GM18520 (cell line): ENCODE measurements around the gene POLR2L.
A peak's percentile ranks its signal among the peaks of the same experiment; 100 is the strongest.

ENCODE experiments used
- ATAC-seq: cut with Tn5 transposase; IDR thresholded peaks from one replicate; pipeline ENCODE4 v1.9.1; 2021; ENCODE audit not compliant: unreplicated experiment

POLR2L gene

DNA sequence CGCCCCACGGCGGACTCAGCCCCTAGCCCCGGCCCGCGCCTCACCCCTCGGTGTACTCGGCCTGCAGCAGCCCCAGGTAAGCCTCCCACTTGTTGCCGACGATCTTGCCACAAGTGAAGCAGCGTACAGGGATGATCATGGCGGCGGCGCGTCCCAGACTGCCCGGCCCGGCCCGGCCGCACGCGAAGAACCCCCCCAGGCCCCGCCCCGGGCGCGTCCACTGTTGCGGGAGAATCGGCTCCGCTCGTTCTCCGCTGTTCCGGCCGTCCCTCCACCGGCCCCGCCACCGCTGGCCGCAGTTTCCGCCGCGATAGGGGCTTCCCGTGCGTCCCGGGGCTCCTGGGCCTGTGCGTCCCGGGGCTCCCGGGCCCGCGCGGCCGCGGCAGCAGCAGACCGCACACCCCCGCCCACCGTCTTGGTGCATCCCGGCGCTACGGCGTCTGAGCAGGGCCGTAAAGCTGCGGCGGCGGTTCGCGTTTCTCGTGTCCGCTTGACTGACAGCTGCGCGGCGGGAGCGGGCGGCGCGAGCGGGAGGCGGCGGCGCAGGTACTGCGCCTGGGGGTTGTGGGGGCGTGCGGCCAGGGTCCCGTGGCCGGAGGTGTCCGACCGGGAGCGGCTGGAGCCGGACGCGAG, at the start of gene POLR2L, which contains the start of gene TSPAN4:
POLR2L (minus strand) TSS at position 160 of the 633 bp plus-strand sequence; CDS start at position 139, 21 bp downstream.
TSPAN4 (plus strand) TSS at position 483 of the 633 bp plus-strand sequence. CDS start 7,453 bp downstream, outside the sequence.
- peak; percentile 47 for ATAC-seq

DNA sequence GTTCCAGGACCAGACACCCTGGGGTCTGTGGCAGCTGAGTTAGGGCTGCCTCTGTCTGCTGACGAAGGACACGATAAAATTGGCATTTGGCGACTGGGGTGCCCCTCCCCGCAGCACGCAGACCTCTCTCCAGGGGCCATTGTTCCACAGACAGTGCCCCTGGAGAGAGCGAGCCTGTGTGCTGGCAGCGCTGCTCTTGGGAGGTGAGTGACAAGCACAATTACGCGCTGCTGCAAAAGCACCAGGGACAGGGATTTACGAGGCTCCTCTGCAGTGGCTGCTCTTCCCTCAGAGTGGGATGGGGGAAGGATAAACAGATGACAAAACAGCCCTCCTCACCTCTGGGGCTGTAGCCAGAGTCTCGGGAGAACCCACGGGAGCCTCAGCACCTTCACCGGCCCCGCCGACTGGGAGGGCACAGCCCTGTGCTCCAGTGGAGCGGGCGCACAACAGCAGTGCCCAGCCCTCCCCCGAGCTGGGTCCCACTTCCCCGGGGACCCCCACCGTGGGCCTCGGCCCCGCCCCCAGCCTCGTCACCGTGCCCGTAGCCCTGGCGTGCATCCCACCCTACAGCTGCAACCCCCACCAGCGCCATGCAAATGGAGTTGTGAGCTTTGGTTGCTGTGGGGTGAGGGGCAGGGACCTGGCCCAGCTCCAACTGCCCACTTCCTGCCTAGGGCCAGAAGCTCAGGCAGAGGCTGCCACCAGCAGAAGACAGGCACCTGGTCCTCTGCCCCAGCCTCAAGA, 48.6 kb upstream of the POLR2L start:
- no peak for ATAC-seq

DNA sequence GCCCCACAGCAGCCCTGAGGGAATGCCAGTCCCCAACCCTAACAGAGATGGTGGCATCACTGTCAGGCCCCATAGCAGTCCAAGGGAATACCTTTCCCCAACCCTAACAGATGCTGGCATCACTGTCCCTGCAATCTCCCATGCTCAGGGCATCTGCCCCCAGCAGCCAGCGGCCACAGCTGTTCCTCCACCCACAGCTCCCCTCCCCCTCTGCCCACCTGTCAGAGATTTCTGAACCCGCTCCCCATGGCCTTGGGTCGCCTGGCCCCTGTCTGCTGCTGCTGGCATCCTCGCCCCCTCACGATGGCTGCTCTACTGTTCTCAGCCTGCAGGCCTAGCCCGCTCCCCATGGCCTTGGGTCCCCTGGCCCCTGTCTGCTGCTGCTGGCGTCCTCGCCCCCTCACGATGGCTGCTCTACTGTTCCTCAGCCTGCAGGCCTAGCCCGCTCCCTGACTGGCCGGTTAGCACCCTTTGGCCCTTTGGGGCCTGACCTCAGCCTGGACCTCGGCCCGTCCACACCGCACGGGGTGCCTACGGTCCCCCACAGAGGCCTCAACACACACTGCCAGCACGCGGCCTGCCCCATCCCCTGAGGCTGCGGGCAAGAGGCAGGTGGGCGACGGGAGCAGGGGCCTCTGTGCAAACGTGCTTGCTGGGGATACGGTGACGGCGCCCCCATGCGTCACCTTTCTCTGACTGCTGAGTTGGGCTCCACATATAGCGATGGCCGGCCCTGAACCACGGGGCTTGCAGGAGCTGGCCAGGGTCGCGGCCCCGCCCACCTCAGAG, 47.6 kb upstream of the POLR2L start:
- ATAC-seq, result no peak

DNA sequence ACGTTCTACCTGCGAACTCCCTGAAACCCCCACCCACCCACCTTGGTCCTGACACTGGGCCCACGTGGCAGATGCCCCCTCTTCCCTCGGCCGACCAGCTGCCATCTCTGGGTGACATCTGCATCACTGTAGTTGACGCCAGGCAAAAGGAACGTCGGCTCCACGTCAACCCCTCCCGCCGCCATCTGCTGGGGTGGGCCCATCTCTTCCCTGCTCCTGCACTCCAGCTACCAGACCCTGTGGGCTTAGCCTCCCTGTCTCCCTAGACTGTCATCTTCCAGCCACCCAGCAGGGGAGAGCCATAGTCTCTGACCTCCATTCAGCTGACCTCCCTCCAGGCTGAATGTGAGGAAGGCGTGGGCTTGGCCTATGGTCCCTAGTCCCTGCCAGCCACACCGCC, 46.9 kb upstream of the POLR2L start:
- ATAC-seq, result no peak

DNA sequence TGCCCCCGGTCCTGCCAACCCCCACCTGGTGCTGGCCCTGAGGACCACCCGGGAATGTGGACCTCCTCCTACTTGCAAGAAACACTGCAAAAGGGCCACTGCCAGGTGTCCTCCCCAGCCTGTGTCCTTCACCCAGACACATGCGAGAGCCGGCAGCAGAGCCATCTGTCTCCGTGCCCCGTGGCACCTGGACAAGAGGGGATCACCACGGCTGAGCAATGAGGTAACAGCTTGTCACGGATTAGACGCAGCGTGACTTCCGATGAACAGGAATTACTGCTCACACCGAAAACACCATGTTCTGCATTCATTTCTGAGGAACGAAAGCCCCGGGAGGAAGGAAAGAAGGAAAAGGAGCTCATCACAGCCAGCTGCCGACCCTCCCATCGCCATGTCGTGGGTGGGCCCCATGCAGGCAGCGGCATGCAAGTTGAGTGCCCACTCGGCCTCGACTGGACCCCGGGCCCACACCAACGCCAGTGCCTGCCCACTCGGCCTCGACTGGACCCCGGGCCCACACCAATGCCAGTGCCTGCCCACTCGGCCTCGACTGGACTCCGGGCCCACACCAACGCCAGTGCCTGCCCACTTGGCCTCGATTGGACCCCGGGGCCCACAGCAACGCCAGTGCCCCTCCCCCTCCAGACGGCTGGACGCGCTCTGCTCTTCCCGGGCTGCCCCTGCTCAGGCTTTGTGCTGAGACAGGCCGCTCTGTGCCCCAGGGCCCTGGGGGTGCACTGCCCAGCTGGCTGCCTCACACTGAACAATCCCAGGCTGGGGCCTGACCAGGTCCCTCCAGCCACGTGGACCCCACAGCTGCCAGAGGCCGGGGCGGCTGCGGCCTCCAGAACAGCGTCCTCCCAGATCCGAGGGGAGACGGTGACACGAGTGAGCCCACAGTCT, 46.2 kb upstream of the POLR2L start:
- no peak for ATAC-seq

DNA sequence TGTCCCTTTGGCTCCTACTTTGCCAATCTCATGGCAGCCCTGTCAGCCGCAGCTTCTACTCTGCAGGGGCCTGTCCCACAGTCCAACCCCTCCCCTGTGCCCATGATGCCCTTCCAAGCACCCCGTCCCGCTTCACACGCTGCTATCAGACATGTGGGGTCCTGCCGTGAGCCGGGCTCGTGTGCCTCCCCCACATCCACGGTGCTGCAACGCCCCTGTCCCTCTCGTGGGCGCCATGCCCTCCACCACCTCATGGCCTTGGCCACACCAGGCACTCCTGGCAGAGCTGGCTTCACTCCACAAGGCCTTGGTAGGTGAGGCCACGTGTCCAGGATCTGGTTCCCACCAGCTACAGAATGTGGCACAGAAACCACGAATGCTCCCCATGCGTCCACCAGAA, 45.3 kb upstream of the POLR2L start:
- no peak for ATAC-seq

DNA sequence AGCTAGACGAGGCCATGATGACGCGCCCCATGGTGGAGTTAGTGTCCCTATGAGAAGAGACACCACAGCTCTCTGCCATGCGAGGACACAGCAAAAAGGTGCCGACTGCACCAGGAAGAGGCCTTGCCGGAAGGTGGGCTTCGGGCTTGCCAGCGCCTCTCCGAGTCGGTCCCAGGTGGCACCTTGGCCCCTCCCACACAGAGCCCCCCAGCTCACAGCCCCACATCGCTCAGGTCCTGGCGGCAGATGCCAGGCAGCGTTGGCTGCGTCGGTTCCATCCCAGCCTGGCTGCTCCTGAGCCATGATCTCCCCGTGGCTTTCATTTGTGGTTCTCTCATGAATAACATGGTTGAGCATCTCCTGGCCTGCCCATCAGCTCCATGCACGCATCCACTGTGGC, 44.2 kb upstream of the POLR2L start:
- ATAC-seq, result no peak

DNA sequence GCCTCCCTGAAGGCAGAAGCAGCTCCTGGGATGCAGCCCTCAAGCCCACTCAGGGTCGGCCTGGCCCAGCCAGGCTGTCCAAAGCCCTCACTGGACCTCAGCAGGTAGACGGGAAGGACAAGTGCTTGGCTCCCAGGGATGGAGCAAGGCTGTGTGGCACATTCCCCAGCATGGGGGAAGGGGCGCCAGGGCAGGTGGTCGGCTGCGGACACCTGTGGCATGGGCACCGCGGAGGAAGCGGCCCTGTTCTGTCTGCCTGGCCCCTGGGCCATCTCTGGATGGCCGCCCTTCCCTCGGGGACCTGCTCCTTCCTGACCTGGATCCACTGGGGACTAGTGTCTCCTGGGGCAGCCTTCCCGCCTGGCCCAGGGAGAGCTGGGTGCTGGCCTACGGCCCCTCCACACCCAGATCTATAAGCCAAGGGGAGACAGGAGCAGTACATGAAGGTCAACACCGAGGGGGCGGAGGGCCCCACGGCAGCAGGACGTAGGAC, 42.3 kb upstream of the POLR2L start:
- ATAC-seq, result no peak

DNA sequence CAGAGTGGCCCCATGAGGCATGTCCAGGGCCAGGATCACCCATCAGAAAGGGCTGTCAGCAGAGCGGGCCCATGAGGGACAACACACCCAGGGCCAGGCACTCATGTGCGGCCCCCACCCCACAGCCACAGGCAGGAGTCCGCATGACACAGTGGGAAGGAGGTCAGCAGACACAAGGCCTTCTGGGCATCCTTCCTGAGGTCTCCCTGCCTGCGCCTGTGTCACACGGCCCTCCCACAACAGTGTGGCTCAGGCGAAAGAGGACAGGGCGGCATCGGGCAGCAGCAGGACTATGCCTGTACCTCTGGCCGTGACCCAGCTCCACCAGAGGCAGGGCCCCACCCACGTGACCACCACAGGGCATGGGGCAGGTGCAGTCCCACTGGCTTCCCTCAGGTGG, 41.2 kb upstream of the POLR2L start:
- ATAC-seq, result no peak

DNA sequence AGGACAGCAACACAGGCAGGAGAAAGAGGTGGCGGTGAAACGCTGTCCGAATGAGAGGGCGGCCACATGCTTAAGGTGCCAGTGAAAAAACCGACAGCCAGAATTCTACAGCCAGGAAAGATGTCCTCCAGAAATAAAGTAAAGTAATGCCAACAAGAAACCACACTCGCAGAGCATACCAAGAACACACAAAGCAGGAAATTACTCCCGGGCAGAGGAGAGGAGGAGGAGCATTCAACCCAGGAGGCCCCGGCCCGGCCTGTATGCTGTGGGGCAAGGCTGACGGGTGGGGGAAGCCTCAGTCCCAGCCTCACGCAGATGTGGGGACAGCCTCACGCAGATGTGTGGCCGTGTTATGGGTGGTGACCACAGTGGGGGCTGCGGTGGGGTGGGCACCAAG, 40.3 kb upstream of the POLR2L start:
- no peak for ATAC-seq

DNA sequence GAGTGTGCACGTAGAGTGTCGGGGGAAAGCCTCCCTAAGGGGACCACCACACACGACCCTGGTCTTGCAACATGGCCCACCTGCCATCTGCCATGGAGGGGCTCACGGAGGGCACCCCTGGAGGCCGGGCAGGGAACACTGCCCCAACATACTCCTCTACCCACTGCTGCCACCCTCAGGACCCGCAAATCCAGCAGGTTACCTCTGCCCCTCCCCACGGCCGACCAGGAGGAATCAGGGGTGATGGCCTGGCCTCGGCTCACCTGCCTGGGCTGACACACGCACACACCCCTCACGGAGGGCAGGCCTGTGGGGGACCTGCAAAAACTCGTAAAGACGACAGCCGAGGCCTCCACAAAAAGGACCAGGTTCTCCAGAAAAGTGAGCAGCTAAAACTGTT, 38.1 kb upstream of the POLR2L start:
- no peak for ATAC-seq

DNA sequence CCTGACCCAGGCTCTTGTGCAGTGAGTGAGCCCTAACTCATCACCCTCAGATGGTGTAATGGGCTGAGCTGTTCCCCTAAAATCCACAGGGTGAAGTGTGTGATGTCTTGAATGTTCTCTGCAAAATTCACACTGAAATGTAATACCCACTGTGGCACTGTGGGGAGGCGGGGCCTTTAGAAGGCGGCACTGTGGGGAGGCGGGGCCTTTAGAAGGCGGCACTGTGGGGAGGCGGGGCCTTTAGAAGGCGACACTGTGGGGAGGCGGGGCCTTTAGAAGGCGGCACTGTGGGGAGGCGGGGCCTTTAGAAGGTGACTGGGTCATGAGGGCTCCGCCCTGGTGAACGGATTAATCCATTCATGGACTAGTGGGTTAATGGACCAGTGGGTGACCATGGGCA, 35.2 kb upstream of the POLR2L start:
- no peak for ATAC-seq

DNA sequence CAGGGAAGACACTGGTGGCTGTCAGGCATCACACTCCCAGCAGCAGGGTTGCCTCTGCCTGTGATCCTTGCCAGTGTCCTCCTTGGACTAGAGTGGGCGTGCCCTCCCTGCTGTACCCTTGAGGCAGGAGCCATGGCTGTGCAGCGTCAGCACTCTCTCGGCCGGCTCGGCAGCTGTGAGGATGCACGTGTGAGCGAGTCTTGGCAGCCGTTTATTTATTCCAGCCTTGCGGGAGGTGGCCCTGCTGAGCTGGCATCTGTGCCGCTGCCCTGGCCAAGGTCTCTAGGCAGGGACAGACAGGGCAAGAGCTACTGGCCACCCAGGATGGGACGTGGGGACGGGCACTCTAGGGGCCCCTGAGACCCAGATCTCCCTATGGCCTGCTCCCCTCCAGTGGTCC, 34.2 kb upstream of the POLR2L start:
- no peak for ATAC-seq

DNA sequence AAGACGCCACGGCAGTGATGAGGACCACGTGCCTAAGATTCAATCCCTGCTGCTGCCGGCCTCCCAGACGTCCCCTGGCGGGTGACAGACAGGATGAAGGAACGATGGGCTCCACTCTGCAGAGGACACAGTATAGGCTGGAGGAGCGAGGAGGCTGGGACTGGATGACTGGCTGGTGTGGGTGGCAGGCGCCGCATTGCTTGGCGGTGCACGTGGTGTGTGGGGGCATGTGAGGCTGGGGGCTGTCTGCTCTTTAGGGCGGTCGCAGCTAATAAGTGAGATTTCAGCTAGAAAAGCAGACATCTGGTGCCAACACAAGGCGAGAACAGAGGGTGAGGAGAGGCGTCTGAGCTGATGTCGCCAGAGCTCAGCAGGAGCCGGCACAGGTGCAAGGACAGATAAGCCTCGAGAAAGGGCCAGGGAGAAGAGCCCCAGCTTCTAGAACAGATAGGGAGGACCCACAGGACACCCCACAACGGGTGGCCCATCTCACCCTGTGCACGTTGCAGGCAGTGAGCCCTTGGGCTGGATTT, 33.5 kb upstream of the POLR2L start:
- ATAC-seq, result no peak

DNA sequence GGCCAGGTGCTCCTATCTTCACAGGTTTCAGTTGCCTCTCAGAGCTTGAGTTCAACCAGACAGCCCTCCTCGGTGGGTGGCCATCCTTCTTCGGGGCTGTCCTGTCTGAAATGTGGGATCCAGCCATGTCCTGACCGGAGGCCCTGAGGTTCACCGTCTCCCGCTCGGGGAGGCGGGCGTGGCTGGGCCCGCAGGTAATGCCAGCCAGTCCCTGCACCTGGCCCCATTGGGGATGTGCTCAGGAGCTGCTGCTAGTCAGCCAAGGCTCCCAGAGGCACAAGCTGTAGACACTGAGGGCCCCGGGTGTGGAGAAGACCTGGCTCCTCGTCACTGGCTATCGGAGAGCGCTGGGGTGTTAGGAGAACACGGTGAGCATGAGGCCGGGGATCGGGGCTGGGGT, 32.9 kb upstream of the POLR2L start:
- ATAC-seq, result no peak

DNA sequence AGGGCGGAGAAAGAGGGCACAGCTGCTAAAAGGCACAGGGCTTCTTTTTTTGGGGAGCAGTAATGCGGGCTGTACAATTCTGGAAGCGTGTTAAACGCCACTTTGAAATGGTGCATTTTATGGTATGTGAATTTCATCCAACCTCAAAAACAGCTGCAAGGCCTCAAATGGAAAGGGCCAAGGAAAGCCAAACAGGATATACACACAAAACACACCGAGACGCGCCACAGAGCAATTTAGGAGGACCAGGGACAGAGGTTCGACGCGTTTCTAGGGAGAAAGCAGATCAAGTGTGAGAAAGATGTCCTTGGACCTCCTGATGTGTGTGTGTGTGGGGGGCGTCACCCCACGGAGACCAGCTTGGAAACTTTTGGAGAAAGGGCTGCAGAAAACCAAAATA, 31.4 kb upstream of the POLR2L start:
- no peak for ATAC-seq

DNA sequence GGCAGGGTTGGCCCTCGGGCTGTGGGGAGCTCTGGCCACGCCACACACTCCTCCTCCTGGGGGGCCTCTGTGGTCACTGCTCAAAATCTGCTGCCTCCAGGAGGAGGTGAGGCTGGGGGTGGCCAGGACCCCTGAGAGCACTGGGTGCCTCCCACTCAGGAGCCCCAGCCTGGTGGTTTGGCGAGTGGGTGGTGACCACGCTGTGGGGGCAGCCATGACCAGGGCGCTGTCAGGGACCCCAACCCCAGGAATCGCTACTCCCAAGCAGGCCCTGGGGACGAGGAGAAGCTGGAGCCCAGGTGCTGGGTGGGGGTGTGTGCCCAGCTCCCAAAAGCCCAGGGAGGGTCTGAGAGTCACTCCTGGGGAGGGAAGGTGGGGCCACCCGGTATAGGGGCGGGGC, 30.5 kb upstream of the POLR2L start:
- ATAC-seq, result no peak

DNA sequence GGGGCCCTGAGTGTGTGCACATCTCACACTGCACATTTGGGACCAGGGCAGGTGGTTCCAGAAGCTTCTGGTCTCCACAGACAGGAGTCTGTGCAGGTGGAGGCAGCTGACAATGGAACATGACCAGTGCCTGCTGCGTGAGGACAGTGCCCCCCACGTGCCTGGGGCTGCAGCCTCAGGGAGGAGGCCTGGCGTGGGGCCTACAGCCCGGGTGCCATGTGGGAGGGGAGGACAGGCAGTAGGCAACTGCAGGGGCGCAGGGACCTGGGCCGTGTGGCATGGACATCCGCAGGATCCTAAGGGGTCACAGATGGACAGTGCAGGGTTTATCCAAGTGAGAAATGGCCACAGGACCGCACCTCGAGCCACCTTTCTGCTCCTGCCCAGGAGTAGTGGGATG, 29.1 kb upstream of the POLR2L start:
- ATAC-seq, result no peak

DNA sequence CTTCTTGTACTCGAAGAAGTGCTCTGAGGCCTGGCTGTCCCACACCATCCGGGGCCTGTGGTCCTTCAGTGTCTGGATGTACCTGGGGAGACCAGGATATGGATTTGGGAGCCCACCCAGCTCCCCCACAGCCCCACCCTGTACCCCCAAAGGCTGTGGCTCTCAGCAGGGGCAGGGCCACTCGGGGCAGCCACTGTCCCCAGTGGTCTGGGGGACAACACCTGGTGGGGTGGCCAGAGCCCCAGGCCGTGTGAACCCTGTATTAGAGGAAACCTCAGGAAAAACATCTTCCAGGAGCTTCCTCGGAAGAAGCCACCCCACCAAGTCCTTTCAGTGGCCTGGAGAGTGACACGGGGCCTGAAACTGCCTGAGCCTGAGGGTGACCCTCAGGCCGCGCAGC, 28.1 kb upstream of the POLR2L start:
- no peak for ATAC-seq

DNA sequence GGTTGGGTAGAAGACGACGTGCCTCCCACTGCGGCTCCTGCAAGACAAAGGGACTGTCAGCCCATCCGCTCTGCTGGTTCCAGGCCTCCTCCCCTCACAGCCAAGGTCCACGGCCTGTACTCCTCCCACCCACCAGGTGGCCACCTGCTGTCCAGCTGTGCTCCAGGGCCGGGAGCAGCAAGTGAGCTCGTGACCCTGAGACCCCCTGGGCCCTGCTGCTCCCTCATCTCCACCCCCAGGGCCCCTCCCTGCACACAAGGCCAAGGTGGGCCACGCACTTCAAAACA, 27.7 kb upstream of the POLR2L start:
- ATAC-seq, result no peak
